HepG2 (cell line): Measurements from ENCODE around the gene GIMAP1. TPM values are rescaled to one million over a fixed set of nuclear protein-coding genes. Genes with fewer than 3 reads are reported as not detected.

Experiments
- ATAC-seq: fragments of 200-7000 bp; cut with Tn5 transposase; 3 replicates; pipeline ENCODE4 v1.9.1; 2020; ENCODE audit warnings: mild to moderate bottlenecking, moderate library complexity
- BruUV-seq: library from RNA; stranded (reverse); fragments of 400-500 nt; replicated peaks from 2 replicates; lab custom pipeline; 2021; lab: Mats Ljungman, UMichigan
- CTCF ChIA-PET: fragments of 300-600 bp; formaldehyde crosslinking; extraction: SDS; loops from one replicate; lab custom pipeline; 2021; ENCODE audit warnings: low total read pairs, inconsistent platforms, low intra/inter-chr PET ratio; lab: Yijun Ruan, JAX
- POLR2A ChIA-PET: fragments of 350-600 bp; sonication (Branson Sonifier 250); formaldehyde crosslinking; loops from one replicate; lab custom pipeline; 2020; ENCODE audit warnings: antibody characterized with exemption, inconsistent platforms; lab: Yijun Ruan, JAX
- DNase-seq: peaks from one replicate; pipeline ENCODE4 v3.0.0-alpha.2; 2015; ENCODE audit warnings: low spot score
- FAIRE-seq: peaks from 3 replicates; lab custom pipeline; 2011; peaks lifted over from hg19 to GRCh38; lab: Jason Lieb, UNC
- H2AFZ ChIP-seq: one replicate; pipeline ENCODE4 v1.6.1; 2011; ENCODE audit warnings: low read length, inconsistent platforms
- H3K27ac ChIP-seq: fragments of 300-600 bp; 3 replicates; pipeline ENCODE4 v1.8.0; 2011; ENCODE audit warnings: mixed run types, mild to moderate bottlenecking, mixed read lengths, low read length, inconsistent platforms; ENCODE audit not compliant: insufficient read depth; ENCODE audit errors: extremely low read length
- H3K27me3 ChIP-seq, 2 experiments: fragments of 200-600 bp in 1 of 2; 2 replicates in 1 of 2; 3 replicates in 1 of 2; pipeline versions ENCODE4 v1.6.0 to v1.8.0; 2011; ENCODE audit warnings: low read length in 2 of 2, mild to moderate bottlenecking in 2 of 2, moderate library complexity in 2 of 2, inconsistent platforms in 1 of 2; ENCODE audit not compliant: insufficient read depth in 2 of 2, control insufficient read depth in 1 of 2
- H3K36me3 ChIP-seq, 2 experiments: fragments of 200-600 bp in 1 of 2; replicated peaks in 1 of 2; 2 replicates in 1 of 2; 3 replicates in 1 of 2; pipeline versions ENCODE4 v1.5.1 to v1.8.0; 2011; ENCODE audit warnings: low read length in 2 of 2, inconsistent platforms in 1 of 2; ENCODE audit not compliant: insufficient read depth in 2 of 2, control insufficient read depth in 1 of 2
- H3K4me1 ChIP-seq: 2 replicates; pipeline ENCODE4 v1.5.1; 2012; ENCODE audit warnings: low read length, inconsistent platforms; ENCODE audit not compliant: insufficient read depth
- H3K4me2 ChIP-seq: 2 replicates; pipeline ENCODE4 v1.6.0; 2011; ENCODE audit warnings: low read depth, low read length, inconsistent platforms
- H3K4me3 ChIP-seq, 3 experiments: fragments of 200-600 bp in 1 of 3; sonication (generic), shearing (Covaris generic) in 1 of 3; replicated peaks in 1 of 3; 2 replicates each; pipeline ENCODE4 v1.5.1; 2011 to 2016; ENCODE audit warnings: low read length in 3 of 3, inconsistent platforms in 2 of 3, low read depth in 2 of 3, mild to moderate bottlenecking in 2 of 3, control low read depth in 1 of 3, mixed read lengths in 1 of 3; ENCODE audit not compliant: insufficient read depth in 1 of 3
- H3K79me2 ChIP-seq: one replicate; pipeline ENCODE4 v1.6.1; 2011; ENCODE audit warnings: low read length, inconsistent platforms; ENCODE audit not compliant: insufficient read depth
- H3K9ac ChIP-seq: 2 replicates; pipeline ENCODE4 v1.6.0; 2011; ENCODE audit warnings: mild to moderate bottlenecking, low read depth, low read length, inconsistent platforms; ENCODE audit not compliant: insufficient read depth
- H3K9me3 ChIP-seq: 2 replicates; pipeline ENCODE4 v1.5.1; 2012; ENCODE audit warnings: mild to moderate bottlenecking, low read length
- H4K20me1 ChIP-seq: 2 replicates; pipeline ENCODE4 v1.6.0; 2011; ENCODE audit warnings: inconsistent platforms, mild to moderate bottlenecking, low read length, moderate library complexity; ENCODE audit not compliant: insufficient read depth
- CENPT ChIP-seq: sonication (generic); formaldehyde crosslinking; IDR thresholded peaks from 2 replicates; pipeline ENCODE4 v1.8.0; 2022; ENCODE audit warnings: low read depth, mild to moderate bottlenecking, moderate library complexity, missing genetic modification reagents
- KDM5B ChIP-seq: sonication (generic); formaldehyde crosslinking; IDR thresholded peaks from 2 replicates; pipeline ENCODE4 v1.4.0; 2020; ENCODE audit warnings: missing genetic modification reagents, mild to moderate bottlenecking, borderline replicate concordance
- NFYC ChIP-seq: IDR thresholded peaks from 2 replicates; pipeline ENCODE4 v1.6.1; 2016; ENCODE audit warnings: missing genetic modification reagents, missing compliant biosample characterization
- SIN3B ChIP-seq: fragments of 150-350 bp; IDR thresholded peaks from 2 replicates; pipeline ENCODE4 v1.6.1; 2014; ENCODE audit warnings: low read length
- SMC3 ChIP-seq: IDR thresholded peaks from 2 replicates; pipeline ENCODE4 v1.6.1; 2011; ENCODE audit warnings: low read length, improper control_type of control experiment
- ZNF101 ChIP-seq: sonication (generic); formaldehyde crosslinking; IDR thresholded peaks from 2 replicates; pipeline ENCODE4 v1.4.0; 2020; ENCODE audit warnings: mild to moderate bottlenecking, low read depth, missing genetic modification reagents, borderline replicate concordance
- ZNF343 ChIP-seq: sonication (generic); formaldehyde crosslinking; IDR thresholded peaks from 2 replicates; pipeline ENCODE4 v1.4.0; 2020; ENCODE audit warnings: mild to moderate bottlenecking, missing genetic modification reagents
- WGBS: methylation state at CpG from one replicate; pipeline ENCODE4 v1.1.6; 2017; ENCODE audit warnings: low lambda C conversion rate; 5-methylcytosine and 5-hydroxymethylcytosine counted together
- in situ Hi-C: cut with HindIII; loops from 2 replicates; pipeline ENCODE4 v1.10.0; 2017; ENCODE audit warnings: low pct_unique_long_range_greater_than_20kb; ENCODE audit not compliant: extremely low pct_ligation_motif_present
- intact Hi-C: fragments of 100-400 bp; cut with micrococcal nuclease; formaldehyde crosslinking; loops from one replicate; pipeline ENCODE4 v1.10.0; 2022; ENCODE audit not compliant: unreplicated experiment
- polyA plus RNA-seq, 8 experiments: library from polyadenylated mRNA; depleted of rRNA in 3 of 8; stranded (reverse) in 7 of 8; unstranded in 1 of 8; fragments of >200 nt; fragmentation: Illumina TruSeq in 4 of 8; extraction: Trizol in 4 of 8; gene quantifications; 2 replicates each; pipeline versions ENCODE4 v1.2.1 to v1.2.3, GENCODE V29; 2011 to 2016; ENCODE audit warnings: low read depth in 4 of 8, missing spikeins in 1 of 8, mixed read lengths in 1 of 8; ENCODE audit not compliant: insufficient read depth in 1 of 8
- total RNA-seq, 5 experiments: library from RNA; depleted of rRNA; stranded (reverse); fragments of >200 nt; fragmentation: Illumina TruSeq; extraction: Trizol; gene quantifications; 2 replicates each; pipeline ENCODE4 v1.2.3, GENCODE V29; 2016; ENCODE audit warnings: low read depth in 1 of 5
- TF ChIP-seq, protein P1 (sequence below): sonication (generic); formaldehyde crosslinking; IDR thresholded peaks from 2 replicates; pipeline ENCODE4 v1.4.0; 2020; ENCODE audit warnings: missing genetic modification reagents
- TF ChIP-seq, protein P2 (sequence below): IDR thresholded peaks from 2 replicates; pipeline ENCODE4 v1.6.1; 2018; ENCODE audit warnings: missing genetic modification reagents
- TF ChIP-seq, protein P3 (sequence below): sonication (generic); formaldehyde crosslinking; IDR thresholded peaks from 2 replicates; pipeline ENCODE4 v1.8.0; 2022; ENCODE audit warnings: low read depth, missing genetic modification reagents

Gene GIMAP1
- total and polyA plus RNA-seq, 2 of the 13 experiments (the other 11 are each of a cell fraction or from before 2014, with no cell fraction given): not detected

DNA sequence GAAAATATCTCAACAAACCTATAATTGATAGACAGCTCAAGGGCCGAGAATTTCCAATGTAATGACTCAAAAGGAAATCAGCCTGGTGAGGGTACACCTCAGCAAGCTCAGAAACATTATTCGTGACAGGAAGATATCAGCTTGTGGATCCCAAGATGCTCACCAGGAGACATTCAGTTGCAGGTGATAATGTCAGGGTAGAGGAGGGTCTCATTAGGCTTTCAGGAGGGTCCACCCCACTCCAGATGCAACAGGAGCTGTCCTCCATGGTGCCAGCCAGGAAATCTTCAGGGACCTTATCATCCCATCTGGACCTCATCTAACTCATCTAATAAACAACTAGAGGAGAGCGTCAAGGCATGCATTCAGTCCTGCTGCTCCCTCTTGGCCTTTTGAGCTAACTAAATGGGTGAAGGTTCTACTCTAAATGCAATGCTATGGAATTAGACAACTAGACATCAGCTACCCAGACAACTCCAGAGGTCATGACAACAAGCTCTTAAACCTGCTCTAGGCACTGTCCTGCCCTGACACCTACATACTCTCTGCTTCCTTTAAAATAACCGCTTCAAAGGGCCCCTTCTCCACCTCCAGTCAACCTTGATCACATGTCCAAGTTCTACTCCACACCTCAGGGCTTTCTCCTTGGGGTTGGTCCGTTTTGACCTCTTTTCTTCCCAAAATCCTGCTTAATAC lies 16.5 kb downstream of the GIMAP1 start:
- WGBS: 26% methylated on average over 5 of the region's 5 CpGs
- CTCF ChIA-PET: no interaction called here
- POLR2A ChIA-PET: no interaction called here
- H3K9ac ChIP-seq: no peak overlapping the region
- peaks cover 0 to 9% of the 10 kb centered on the region in 2 experiments; a peak in 1 of 5 replicates for H3K27me3 ChIP-seq
- H4K20me1 ChIP-seq: no peaks in the 10 kb centered on the region
- H3K9me3 ChIP-seq: no peaks in the 10 kb centered on the region
- no peaks in the 10 kb centered on the region for H3K36me3 ChIP-seq
- intact Hi-C loops (no loop called here), in situ Hi-C loops (no loop called here)
- H3K4me1 ChIP-seq: peaks cover under 1% of the 10 kb centered on the region
- ATAC-seq (no peak), DNase-seq (no peak), FAIRE-seq (no peak)
- no peak overlapping the region for H2AFZ ChIP-seq
- H3K4me2 ChIP-seq: no peak overlapping the region
- BruUV-seq: no TSS peak
- H3K4me3 ChIP-seq: no peak overlapping the region
- H3K79me2 ChIP-seq: no peaks in the 10 kb centered on the region
- TF ChIP-seq CENPT (CRISPR knock-in tag): no peak
- TF ChIP-seq ZNF343 (CRISPR knock-in tag): no peak
- TF ChIP-seq, protein P1, sequence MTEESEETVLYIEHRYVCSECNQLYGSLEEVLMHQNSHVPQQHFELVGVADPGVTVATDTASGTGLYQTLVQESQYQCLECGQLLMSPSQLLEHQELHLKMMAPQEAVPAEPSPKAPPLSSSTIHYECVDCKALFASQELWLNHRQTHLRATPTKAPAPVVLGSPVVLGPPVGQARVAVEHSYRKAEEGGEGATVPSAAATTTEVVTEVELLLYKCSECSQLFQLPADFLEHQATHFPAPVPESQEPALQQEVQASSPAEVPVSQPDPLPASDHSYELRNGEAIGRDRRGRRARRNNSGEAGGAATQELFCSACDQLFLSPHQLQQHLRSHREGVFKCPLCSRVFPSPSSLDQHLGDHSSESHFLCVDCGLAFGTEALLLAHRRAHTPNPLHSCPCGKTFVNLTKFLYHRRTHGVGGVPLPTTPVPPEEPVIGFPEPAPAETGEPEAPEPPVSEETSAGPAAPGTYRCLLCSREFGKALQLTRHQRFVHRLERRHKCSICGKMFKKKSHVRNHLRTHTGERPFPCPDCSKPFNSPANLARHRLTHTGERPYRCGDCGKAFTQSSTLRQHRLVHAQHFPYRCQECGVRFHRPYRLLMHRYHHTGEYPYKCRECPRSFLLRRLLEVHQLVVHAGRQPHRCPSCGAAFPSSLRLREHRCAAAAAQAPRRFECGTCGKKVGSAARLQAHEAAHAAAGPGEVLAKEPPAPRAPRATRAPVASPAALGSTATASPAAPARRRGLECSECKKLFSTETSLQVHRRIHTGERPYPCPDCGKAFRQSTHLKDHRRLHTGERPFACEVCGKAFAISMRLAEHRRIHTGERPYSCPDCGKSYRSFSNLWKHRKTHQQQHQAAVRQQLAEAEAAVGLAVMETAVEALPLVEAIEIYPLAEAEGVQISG (CRISPR knock-in tag): no peak
- TF ChIP-seq ZNF101: no peak
- TF ChIP-seq NFYC (CRISPR knock-in tag): no peak
- TF ChIP-seq, protein P2, sequence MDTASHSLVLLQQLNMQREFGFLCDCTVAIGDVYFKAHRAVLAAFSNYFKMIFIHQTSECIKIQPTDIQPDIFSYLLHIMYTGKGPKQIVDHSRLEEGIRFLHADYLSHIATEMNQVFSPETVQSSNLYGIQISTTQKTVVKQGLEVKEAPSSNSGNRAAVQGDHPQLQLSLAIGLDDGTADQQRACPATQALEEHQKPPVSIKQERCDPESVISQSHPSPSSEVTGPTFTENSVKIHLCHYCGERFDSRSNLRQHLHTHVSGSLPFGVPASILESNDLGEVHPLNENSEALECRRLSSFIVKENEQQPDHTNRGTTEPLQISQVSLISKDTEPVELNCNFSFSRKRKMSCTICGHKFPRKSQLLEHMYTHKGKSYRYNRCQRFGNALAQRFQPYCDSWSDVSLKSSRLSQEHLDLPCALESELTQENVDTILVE: no peak
- no peak for TF ChIP-seq SIN3B
- TF ChIP-seq, protein P3, sequence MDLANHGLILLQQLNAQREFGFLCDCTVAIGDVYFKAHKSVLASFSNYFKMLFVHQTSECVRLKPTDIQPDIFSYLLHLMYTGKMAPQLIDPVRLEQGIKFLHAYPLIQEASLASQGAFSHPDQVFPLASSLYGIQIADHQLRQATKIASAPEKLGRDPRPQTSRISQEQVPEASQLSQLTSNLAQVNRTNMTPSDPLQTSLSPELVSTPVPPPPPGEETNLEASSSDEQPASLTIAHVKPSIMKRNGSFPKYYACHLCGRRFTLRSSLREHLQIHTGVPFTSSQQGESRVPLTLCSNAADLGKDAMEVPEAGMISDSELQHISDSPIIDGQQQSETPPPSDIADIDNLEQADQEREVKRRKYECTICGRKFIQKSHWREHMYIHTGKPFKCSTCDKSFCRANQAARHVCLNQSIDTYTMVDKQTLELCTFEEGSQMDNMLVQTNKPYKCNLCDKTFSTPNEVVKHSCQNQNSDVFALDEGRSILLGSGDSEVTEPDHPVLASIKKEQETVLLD: no peak
- TF ChIP-seq KDM5B: no peak
- TF ChIP-seq SMC3: no peak
- no peak overlapping the region for H3K27ac ChIP-seq
